Spleen (tissue), 7 donors: ENCODE measurements around the gene TSKU.
"Not testable (repeated sequence)": the region's sequence is repeated elsewhere in the genome, so short reads cannot be mapped to it uniquely, and the experiment has no call there.

Source experiments
- POLR2A ChIP-seq, 3 donors: fragments of 450-650 bp; IDR thresholded peaks; one replicate each; pipeline ENCODE4 v1.5.1; 2017; ENCODE audit warnings: antibody characterized with exemption in 3 of 3, mild to moderate bottlenecking in 1 of 3
- POLR2AphosphoS5 ChIP-seq, 3 donors: sonication (generic); formaldehyde crosslinking; IDR thresholded peaks; one replicate each; pipeline ENCODE4 v1.5.1; 2017; ENCODE audit warnings: antibody characterized with exemption in 3 of 3
- TF ChIP-seq, protein P1 (sequence below), 11 experiments: fragments of 200-600 bp in 7 of 11; fragments of 450-650 bp in 4 of 11; sonication (generic) in 4 of 11; IDR thresholded peaks in 8 of 11; conservative IDR thresholded peaks in 3 of 11; 1 replicate in 7 of 11; 2 replicates in 4 of 11; pipeline versions ENCODE4 v1.4.0 to v1.8.0; 2016 to 2021; ENCODE audit warnings: antibody characterized with exemption in 11 of 11, inconsistent platforms in 4 of 11, mild to moderate bottlenecking in 1 of 11
- donor health status: DM: no; HTN: no; CAD: no; lungs with moderate emphysema.
- donor health status: DM: no; HTN: no; CAD: no.
- donor health status: DM: no; HTN: no; CAD: no.

DNA sequence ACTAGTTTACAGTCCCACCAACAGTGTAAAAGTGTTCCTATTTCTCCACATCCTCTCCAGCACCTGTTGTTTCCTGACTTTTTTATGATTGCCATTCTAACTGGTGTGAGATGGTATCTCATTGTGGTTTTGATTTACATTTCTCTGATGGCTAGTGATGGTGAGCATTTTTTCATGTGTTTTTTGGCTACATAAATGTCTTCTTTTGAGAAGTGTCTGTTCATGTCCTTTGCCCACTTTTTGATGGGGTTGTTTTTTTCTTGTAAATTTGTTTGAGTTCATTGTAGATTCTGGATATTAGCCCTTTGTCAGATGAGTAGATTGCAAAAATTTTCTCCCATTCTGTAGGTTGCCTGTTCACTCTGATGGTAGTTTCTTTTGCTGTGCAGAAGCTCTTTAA, 43.8 kb downstream of the TSKU start:
- TF ChIP-seq, protein P1, sequence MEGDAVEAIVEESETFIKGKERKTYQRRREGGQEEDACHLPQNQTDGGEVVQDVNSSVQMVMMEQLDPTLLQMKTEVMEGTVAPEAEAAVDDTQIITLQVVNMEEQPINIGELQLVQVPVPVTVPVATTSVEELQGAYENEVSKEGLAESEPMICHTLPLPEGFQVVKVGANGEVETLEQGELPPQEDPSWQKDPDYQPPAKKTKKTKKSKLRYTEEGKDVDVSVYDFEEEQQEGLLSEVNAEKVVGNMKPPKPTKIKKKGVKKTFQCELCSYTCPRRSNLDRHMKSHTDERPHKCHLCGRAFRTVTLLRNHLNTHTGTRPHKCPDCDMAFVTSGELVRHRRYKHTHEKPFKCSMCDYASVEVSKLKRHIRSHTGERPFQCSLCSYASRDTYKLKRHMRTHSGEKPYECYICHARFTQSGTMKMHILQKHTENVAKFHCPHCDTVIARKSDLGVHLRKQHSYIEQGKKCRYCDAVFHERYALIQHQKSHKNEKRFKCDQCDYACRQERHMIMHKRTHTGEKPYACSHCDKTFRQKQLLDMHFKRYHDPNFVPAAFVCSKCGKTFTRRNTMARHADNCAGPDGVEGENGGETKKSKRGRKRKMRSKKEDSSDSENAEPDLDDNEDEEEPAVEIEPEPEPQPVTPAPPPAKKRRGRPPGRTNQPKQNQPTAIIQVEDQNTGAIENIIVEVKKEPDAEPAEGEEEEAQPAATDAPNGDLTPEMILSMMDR (IDR thresholded peaks at IDR 0.05 in 8 of 11, conservative IDR thresholded peaks at IDR 0.05 in 3 of 11): not testable (repeated sequence)
- not testable (repeated sequence) for TF ChIP-seq POLR2A, POLR2AphosphoS5 (IDR thresholded peaks at IDR 0.05)
